Spleen (tissue), 7 donors: ENCODE measurements around the gene LRRC49.

Experiments used
- POLR2A ChIP-seq, 3 donors: fragments of 450-650 bp; IDR thresholded peaks; one replicate each; pipeline ENCODE4 v1.5.1; 2017; ENCODE audit warnings: antibody characterized with exemption in 3 of 3, mild to moderate bottlenecking in 1 of 3
- POLR2AphosphoS5 ChIP-seq, 3 donors: sonication (generic); formaldehyde crosslinking; IDR thresholded peaks; one replicate each; pipeline ENCODE4 v1.5.1; 2017; ENCODE audit warnings: antibody characterized with exemption in 3 of 3
- TF ChIP-seq, protein P1 (sequence below), 11 experiments: fragments of 200-600 bp in 7 of 11; fragments of 450-650 bp in 4 of 11; sonication (generic) in 4 of 11; IDR thresholded peaks in 8 of 11; conservative IDR thresholded peaks in 3 of 11; 1 replicate in 7 of 11; 2 replicates in 4 of 11; pipeline versions ENCODE4 v1.4.0 to v1.8.0; 2016 to 2021; ENCODE audit warnings: antibody characterized with exemption in 11 of 11, inconsistent platforms in 4 of 11, mild to moderate bottlenecking in 1 of 11
- donor health status: DM: no; HTN: no; CAD: no; lungs with moderate emphysema.
- donor health status: DM: no; HTN: no; CAD: no.
- donor health status: DM: no; HTN: no; CAD: no.

DNA sequence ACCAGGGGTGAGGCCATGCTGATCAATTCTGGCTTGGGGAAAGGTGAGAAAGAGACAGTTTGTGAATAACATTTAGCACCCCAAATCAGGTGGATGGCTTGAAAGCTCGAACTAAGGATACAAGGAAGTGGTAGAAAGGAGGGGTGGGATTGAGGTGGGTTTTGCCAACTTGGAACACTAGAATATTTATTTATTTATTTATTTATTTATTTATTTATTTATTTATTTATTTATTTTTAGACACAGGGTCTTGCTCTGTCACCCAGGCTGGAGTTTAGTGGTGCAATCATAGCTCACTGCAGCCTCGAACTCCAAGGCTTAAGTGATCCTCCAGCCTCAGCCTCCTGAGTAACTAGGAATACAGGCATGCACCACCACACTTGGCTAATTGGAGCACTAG lies 191.6 kb downstream of the LRRC49 start:
- TF ChIP-seq, protein P1, sequence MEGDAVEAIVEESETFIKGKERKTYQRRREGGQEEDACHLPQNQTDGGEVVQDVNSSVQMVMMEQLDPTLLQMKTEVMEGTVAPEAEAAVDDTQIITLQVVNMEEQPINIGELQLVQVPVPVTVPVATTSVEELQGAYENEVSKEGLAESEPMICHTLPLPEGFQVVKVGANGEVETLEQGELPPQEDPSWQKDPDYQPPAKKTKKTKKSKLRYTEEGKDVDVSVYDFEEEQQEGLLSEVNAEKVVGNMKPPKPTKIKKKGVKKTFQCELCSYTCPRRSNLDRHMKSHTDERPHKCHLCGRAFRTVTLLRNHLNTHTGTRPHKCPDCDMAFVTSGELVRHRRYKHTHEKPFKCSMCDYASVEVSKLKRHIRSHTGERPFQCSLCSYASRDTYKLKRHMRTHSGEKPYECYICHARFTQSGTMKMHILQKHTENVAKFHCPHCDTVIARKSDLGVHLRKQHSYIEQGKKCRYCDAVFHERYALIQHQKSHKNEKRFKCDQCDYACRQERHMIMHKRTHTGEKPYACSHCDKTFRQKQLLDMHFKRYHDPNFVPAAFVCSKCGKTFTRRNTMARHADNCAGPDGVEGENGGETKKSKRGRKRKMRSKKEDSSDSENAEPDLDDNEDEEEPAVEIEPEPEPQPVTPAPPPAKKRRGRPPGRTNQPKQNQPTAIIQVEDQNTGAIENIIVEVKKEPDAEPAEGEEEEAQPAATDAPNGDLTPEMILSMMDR (IDR thresholded peaks at IDR 0.05 in 8 of 11, conservative IDR thresholded peaks at IDR 0.05 in 3 of 11), result no peak
- TF ChIP-seq POLR2A (IDR thresholded peaks at IDR 0.05) (no peak), POLR2AphosphoS5 (IDR thresholded peaks at IDR 0.05) (no peak)
